SK-N-SH (cell line): ENCODE results near the gene MYO9B. TPM values are rescaled to one million over a fixed set of nuclear protein-coding genes. Genes with fewer than 3 reads are reported as not detected.

Source experiments
- CTCF ChIA-PET: fragments of 300-600, 350-600 bp; formaldehyde crosslinking; extraction: SDS; loops from one replicate; lab custom pipeline; 2021; lab: Yijun Ruan, JAX
- POLR2A ChIA-PET: fragments of 350-600 bp; sonication (Branson Sonifier 250); formaldehyde crosslinking; extraction: SDS; loops from one replicate; lab custom pipeline; 2020; ENCODE audit warnings: antibody characterized with exemption, inconsistent platforms; lab: Yijun Ruan, JAX
- DNase-seq: peaks from one replicate; pipeline ENCODE4 v3.0.0; 2012
- H2AFZ ChIP-seq: fragments of 200-600 bp; sonication (generic); 2 replicates; pipeline ENCODE4 v1.8.1; 2016; ENCODE audit warnings: antibody characterized with exemption, mild to moderate bottlenecking, low read depth
- H3F3A ChIP-seq: fragments of 200-600 bp; sonication (generic); replicated peaks from 2 replicates; pipeline ENCODE3; 2016; ENCODE audit warnings: antibody characterized with exemption, mild to moderate bottlenecking; ENCODE audit not compliant: insufficient read depth
- H3K27ac ChIP-seq, 2 experiments: fragments of 200-500 bp in 1 of 2; fragments of 200-600 bp in 1 of 2; sonication (Bioruptor generic) in 1 of 2; sonication (generic), shearing (Covaris generic) in 1 of 2; 2 replicates each; pipeline versions ENCODE4 v1.5.1 to v1.6.1; 2014 to 2016; ENCODE audit warnings: low read depth in 2 of 2, inconsistent platforms in 1 of 2, low read length in 1 of 2, mild to moderate bottlenecking in 1 of 2, mixed read lengths in 1 of 2
- H3K27me3 ChIP-seq: fragments of 200-600 bp; sonication (generic), shearing (Covaris generic); 2 replicates; pipeline ENCODE4 v1.6.1; 2016; ENCODE audit warnings: mixed run types; ENCODE audit not compliant: insufficient read depth
- H3K36me3 ChIP-seq, 2 experiments: fragments of 200-500 bp in 1 of 2; fragments of 200-600 bp in 1 of 2; sonication (Bioruptor generic) in 1 of 2; sonication (generic) in 1 of 2; replicated peaks in 1 of 2; 2 replicates each; pipeline versions ENCODE3 to v1.5.1; 2014 to 2016; ENCODE audit warnings: low read length in 1 of 2, mild to moderate bottlenecking in 1 of 2; ENCODE audit not compliant: insufficient read depth in 2 of 2, control insufficient read depth in 1 of 2
- H3K4me1 ChIP-seq, 2 experiments: fragments of 200-500 bp in 1 of 2; fragments of 200-600 bp in 1 of 2; sonication (Bioruptor generic) in 1 of 2; sonication (generic), shearing (Covaris generic) in 1 of 2; 2 replicates each; pipeline versions ENCODE4 v1.5.1 to v1.6.1; 2014 to 2016; ENCODE audit warnings: low read depth in 1 of 2, low read length in 1 of 2, mixed run types in 1 of 2; ENCODE audit not compliant: insufficient read depth in 2 of 2, control insufficient read depth in 1 of 2
- H3K4me2 ChIP-seq: fragments of 200-600 bp; sonication (generic), shearing (Covaris generic); 2 replicates; pipeline ENCODE4 v1.6.1; 2017; ENCODE audit warnings: mixed run types
- H3K4me3 ChIP-seq, 2 experiments: fragments of 200-500 bp in 1 of 2; fragments of 200-600 bp in 1 of 2; sonication (Bioruptor generic) in 1 of 2; sonication (generic), shearing (Covaris generic) in 1 of 2; 2 replicates each; pipeline versions ENCODE4 v1.5.1 to v1.8.1; 2014 to 2016; ENCODE audit warnings: low read depth in 2 of 2, inconsistent platforms in 1 of 2, low read length in 1 of 2, mild to moderate bottlenecking in 1 of 2, mixed read lengths in 1 of 2, moderate library complexity in 1 of 2
- H3K79me2 ChIP-seq: fragments of 200-600 bp; sonication (generic); 2 replicates; pipeline ENCODE4 v1.8.1; 2017; ENCODE audit warnings: mild to moderate bottlenecking; ENCODE audit not compliant: insufficient read depth
- H3K9ac ChIP-seq: fragments of 200-600 bp; sonication (generic); 2 replicates; pipeline ENCODE4 v1.6.1; 2017; ENCODE audit warnings: mixed run types
- H3K9me2 ChIP-seq: fragments of 200-600 bp; sonication (generic); 2 replicates; pipeline ENCODE4 v1.6.1; 2017; ENCODE audit warnings: mixed run types
- H3K9me3 ChIP-seq: fragments of 200-600 bp; sonication (generic); 2 replicates; pipeline ENCODE4 v1.6.1; 2017; ENCODE audit warnings: mixed run types, mild to moderate bottlenecking, moderate library complexity
- H4K20me1 ChIP-seq: fragments of 200-600 bp; sonication (generic); 2 replicates; pipeline ENCODE4 v1.6.1; 2017; ENCODE audit warnings: mild to moderate bottlenecking, mixed run types; ENCODE audit not compliant: insufficient read depth
- CHD2 ChIP-seq: fragments of 150-350 bp; IDR thresholded peaks from 2 replicates; pipeline ENCODE4 v1.6.1; 2018; ENCODE audit warnings: low read length; ENCODE audit not compliant: partially characterized antibody
- ELF1 ChIP-seq: IDR thresholded peaks from 2 replicates; pipeline ENCODE4 v1.4.0; 2012
- FOSL2 ChIP-seq: IDR thresholded peaks from 2 replicates; pipeline ENCODE4 v1.4.0; 2012; ENCODE audit warnings: low read depth, mild to moderate bottlenecking, moderate library complexity, borderline replicate concordance
- FOXJ3 ChIP-seq: sonication (generic); formaldehyde crosslinking; IDR thresholded peaks from 2 replicates; pipeline ENCODE4 v1.5.1; 2020; ENCODE audit warnings: mild to moderate bottlenecking, missing genetic modification reagents
- IRF3 ChIP-seq: fragments of 150-350 bp; IDR thresholded peaks from 2 replicates; pipeline ENCODE4 v1.6.1; 2016; ENCODE audit warnings: mild to moderate bottlenecking, low read depth, low read length
- JUND ChIP-seq: IDR thresholded peaks from 2 replicates; pipeline ENCODE4 v1.4.0; 2012
- MEF2A ChIP-seq: IDR thresholded peaks from 2 replicates; pipeline ENCODE4 v1.4.0; 2012; ENCODE audit warnings: low read depth, borderline replicate concordance
- MXI1 ChIP-seq: IDR thresholded peaks from 2 replicates; pipeline ENCODE4 v1.6.1; 2012; ENCODE audit warnings: mild to moderate bottlenecking, low read depth, low read length, improper control_type of control experiment
- NFIC ChIP-seq: IDR thresholded peaks from 2 replicates; pipeline ENCODE4 v1.4.0; 2012; ENCODE audit warnings: borderline replicate concordance
- PBX3 ChIP-seq: IDR thresholded peaks from 2 replicates; pipeline ENCODE4; 2012
- POLR2AphosphoS5 ChIP-seq: IDR thresholded peaks from 2 replicates; pipeline ENCODE4 v1.6.1; 2012; ENCODE audit warnings: low read depth, low read length
- RAD21 ChIP-seq: IDR thresholded peaks from 2 replicates; pipeline ENCODE4 v1.6.1; 2012; ENCODE audit warnings: mild to moderate bottlenecking, low read length
- RCOR1 ChIP-seq: fragments of 150-350 bp; IDR thresholded peaks from 2 replicates; pipeline ENCODE4 v1.6.1; 2017; ENCODE audit warnings: antibody characterized with exemption, low read length
- RFX5 ChIP-seq: IDR thresholded peaks from 2 replicates; pipeline ENCODE4 v1.6.1; 2012; ENCODE audit warnings: mild to moderate bottlenecking, improper control_type of control experiment, low read length
- SMC3 ChIP-seq: IDR thresholded peaks from 2 replicates; pipeline ENCODE4 v1.6.1; 2012; ENCODE audit warnings: low read depth, low read length, improper control_type of control experiment
- TCF12 ChIP-seq: IDR thresholded peaks from 2 replicates; pipeline ENCODE4 v1.4.0; 2012
- TEAD4 ChIP-seq: IDR thresholded peaks from 2 replicates; pipeline ENCODE4 v1.4.0; 2012; ENCODE audit warnings: mild to moderate bottlenecking, borderline replicate concordance; ENCODE audit not compliant: insufficient read depth
- USF1 ChIP-seq: IDR thresholded peaks from 2 replicates; pipeline ENCODE4 v1.4.0; 2012; ENCODE audit warnings: low read depth, borderline replicate concordance
- USF2 ChIP-seq: fragments of 150-350 bp; IDR thresholded peaks from 2 replicates; pipeline ENCODE4 v1.6.1; 2017; ENCODE audit warnings: antibody characterized with exemption, low read length, low read depth, borderline replicate concordance
- ZBTB33 ChIP-seq: IDR thresholded peaks from 2 replicates; pipeline ENCODE4 v1.4.0; 2012; ENCODE audit warnings: low read depth, borderline replicate concordance
- WGBS: methylation state at CpG from one replicate; pipeline ENCODE4 v1.1.6; 2017; ENCODE audit warnings: low lambda C conversion rate; 5-methylcytosine and 5-hydroxymethylcytosine counted together
- polyA plus RNA-seq, 3 experiments: library from polyadenylated mRNA; depleted of rRNA; stranded (reverse); fragments of >200 nt; gene quantifications; 2 replicates each; pipeline ENCODE4 v1.2.3, GENCODE V29; 2012

The MYO9B gene
- polyA plus RNA-seq, 1 of the 3 experiments (the other 2 are of a cell fraction), result 37.6 TPM

GRCh38 chr19:17172624-17173345, 97.2 kb downstream of the MYO9B start:
- ChIA-PET POLR2A (no interaction called here), CTCF (interaction anchor here (1.1 kb wide), 1 partner anchor 109 kb away, joined by 3 read pairs; no protein-coding TSS in a partner anchor)
- no peak overlapping the region for H3K9ac ChIP-seq
- H3K27ac ChIP-seq, result no peak overlapping the region
- H3K9me2 ChIP-seq, result no peaks in the 10 kb centered on the region
- peaks cover 2% of the 10 kb centered on the region; the same call in 1 of the 2 replicates for H3K79me2 ChIP-seq
- no peak overlapping the region for H3K4me2 ChIP-seq
- no peak overlapping the region for H2AFZ ChIP-seq
- H3K4me1 ChIP-seq, result no peaks in the 10 kb centered on the region
- H3K36me3 ChIP-seq, result peaks cover 21 to 57% of the 10 kb centered on the region in 2 experiments
- TF ChIP-seq PBX3 (no peak), RFX5 (no peak), JUND (no peak), NFIC (no peak), RCOR1 (no peak), ELF1 (no peak), FOSL2 (no peak), POLR2AphosphoS5 (no peak), TCF12 (no peak), SMC3 (no peak), ZBTB33 (no peak), FOXJ3 (CRISPR knock-in tag) (no peak), TEAD4 (no peak), RAD21 (no peak), USF1 (no peak), IRF3 (no peak), USF2 (no peak), MEF2A (no peak), MXI1 (no peak), CHD2 (no peak)
- H3K4me3 ChIP-seq, result no peak overlapping the region
- H3K9me3 ChIP-seq, result no peaks in the 10 kb centered on the region
- H4K20me1 ChIP-seq, result no peaks in the 10 kb centered on the region
- H3F3A ChIP-seq, result peaks cover 9% of the 10 kb centered on the region
- DNase-seq, result no peak
- WGBS, result 84% methylated on average over 13 of the region's 33 CpGs
- no peaks in the 10 kb centered on the region for H3K27me3 ChIP-seq
